Pancreas (tissue), 10 donors: ENCODE measurements around the gene ADIPOQ. TPM values are rescaled to one million over a fixed set of nuclear protein-coding genes. Genes with fewer than 3 reads are reported as not detected.

Experiments used
- ATAC-seq, 4 donors: fragments of 200-7000 bp; cut with Tn5 transposase; one replicate each; pipeline versions ENCODE4 v1.8.0 to v1.9.1; 2020; ENCODE audit warnings: mild to moderate bottlenecking in 4 of 4, moderate library complexity in 4 of 4
- DNase-seq, 6 donors: peaks; one replicate each; pipeline ENCODE4 v3.0.0-alpha.2; 2020
- FAIRE-seq: peaks from 2 replicates; lab custom pipeline; 2012; peaks lifted over from hg19 to GRCh38; lab: Jason Lieb, UNC
- H3K27ac ChIP-seq, 4 donors: fragments of 200-600 bp; sonication (generic); 1 replicate in 3 of 4; 2 replicates in 1 of 4; pipeline versions ENCODE4 v1.5.0 to v1.8.0; 2020
- H3K27me3 ChIP-seq, 4 donors: fragments of 200-600 bp; one replicate each; pipeline ENCODE4 v1.8.0; 2021
- H3K36me3 ChIP-seq, 3 donors: fragments of 200-600 bp; sonication (generic) in 1 of 3; one replicate each; pipeline versions ENCODE4 v1.5.0 to v1.8.0; 2020 to 2021
- H3K4me1 ChIP-seq, 3 donors: fragments of 200-600 bp; one replicate each; pipeline ENCODE4 v1.8.0; 2021
- H3K4me3 ChIP-seq, 4 donors: fragments of 200-600 bp; sonication (generic) in 2 of 4; one replicate each; pipeline versions ENCODE4 v1.5.0 to v1.8.0; 2020 to 2021
- H3K9me3 ChIP-seq, 4 donors: fragments of 200-600 bp; one replicate each; pipeline ENCODE4 v1.8.0; 2021
- CTCF ChIP-seq, 4 donors: fragments of 200-600 bp; sonication (generic) in 3 of 4; IDR thresholded peaks; one replicate each; pipeline versions ENCODE4 v1.5.0 to v1.8.0; 2021; ENCODE audit warnings: antibody characterized with exemption in 4 of 4
- WGBS, 2 donors: extraction: QIAGEN DNeasy Blood & Tissue Kit; methylation state at CpG; one replicate each; pipeline ENCODE4 v1.1.7; 2013; 5-methylcytosine and 5-hydroxymethylcytosine counted together
- intact Hi-C, 3 donors: fragments of 100-400 bp; cut with DNase I; formaldehyde crosslinking; loops; one replicate each; pipeline versions ENCODE4 v1.11.1 to v1.14.2; 2022
- polyA plus RNA-seq, 2 donors: library from polyadenylated mRNA; stranded (reverse); fragments of 200-250 nt; gene quantifications; one replicate each; pipeline ENCODE4 v1.2.3, GENCODE V29; 2013
- total RNA-seq, 6 donors: library from RNA; stranded (reverse); fragmentation: NEBNext Ultra II Directional in 4 of 6; extraction: Animal tissue kit (Norgen Biotek cat#: 25700) in 4 of 6; gene quantifications; one replicate each; pipeline versions ENCODE4 v1.2.1 to v1.2.4, GENCODE V29; 2021 to 2023
- donor health status: healthy with polysubstance abuse.
- donor health status: DM: no; HTN: no; CAD: no; lungs with moderate emphysema.
- donor health status: DM: no; HTN: no; CAD: no.
- donor health status: control.
- donor health status: control.
- donor health status: Bipolar disorder and iron deficiency.
- donor health status: DM: yes; HTN: yes; CAD: no.
- donor health status: DM: no; HTN: no; CAD: no.
- donor health status: DM: no; HTN: no; CAD: no.
- donor health status: DM: yes; HTN: yes; CAD: no.

ADIPOQ gene
- total and polyA plus RNA-seq, 8 donors, result 0.03 to 15.1 (median 0.72) TPM

GRCh38 chr3:186832276-186832675, 10.2 kb upstream of the ADIPOQ start:
- TF ChIP-seq CTCF (IDR thresholded peaks at IDR 0.05), result no peak
- Histone ChIP-seq H3K27ac (no peak overlapping the region), H3K4me3 (no peak overlapping the region), H3K27me3 (peaks cover 0 to 30% (median 4%) of the 10 kb centered on the region in 4 donors), H3K36me3 (no peaks in the 10 kb centered on the region), H3K4me1 (no peaks in the 10 kb centered on the region), H3K9me3 (no peaks in the 10 kb centered on the region)
- ATAC-seq (no peak), FAIRE-seq (no peak), DNase-seq (no peak)
- WGBS, 2 donors, result 70 to 82% methylated on average over 1 of the region's 1 CpG
- intact Hi-C loops, result no loop called here

- no peak for DNase-seq
- Histone ChIP-seq H3K27me3 (no peaks in the 10 kb centered on the region), H3K9me3 (no peaks in the 10 kb centered on the region), H3K27ac (no peak overlapping the region), H3K36me3 (no peaks in the 10 kb centered on the region), H3K4me3 (no peak overlapping the region), H3K4me1 (no peaks in the 10 kb centered on the region)
- no peak for FAIRE-seq
- no peak for TF ChIP-seq CTCF (IDR thresholded peaks at IDR 0.05)
- ATAC-seq, result peak in 1 of 4 donors; percentile 44
- 82 to 86% methylated on average over 17 of the region's 17 CpGs for WGBS, 2 donors
- intact Hi-C loops, result no loop called here
Measured at GRCh38 chr3:186839874-186840641, 2.5 kb upstream of the ADIPOQ start.

- DNase-seq, result no peak
Measured at GRCh38 chr3:186841620-186842019, 890 bp upstream of the ADIPOQ start.

GRCh38 chr3:186843039-186843432, 526 bp downstream of the ADIPOQ start:
- H3K36me3 ChIP-seq, result no peaks in the 10 kb centered on the region
- 69 to 77% methylated on average over 3 of the region's 3 CpGs for whole genome bisulfite sequencing, 2 donors
- no peaks in the 10 kb centered on the region for H3K4me1 ChIP-seq
- DNase-seq (no peak), FAIRE-seq (no peak), ATAC-seq (no peak)
- no peaks in the 10 kb centered on the region for H3K27me3 ChIP-seq
- no peak overlapping the region for H3K27ac ChIP-seq
- intact Hi-C loops, result no loop called here
- no peaks in the 10 kb centered on the region for H3K9me3 ChIP-seq
- no peak for TF ChIP-seq CTCF (IDR thresholded peaks at IDR 0.05)
- H3K4me3 ChIP-seq, result no peak overlapping the region

More at GRCh38 chr3:186841620-186842019, 890 bp upstream of the ADIPOQ start:
- no peaks in the 10 kb centered on the region for H3K4me1 ChIP-seq
- intact Hi-C loops, result no loop called here
- no peaks in the 10 kb centered on the region for H3K36me3 ChIP-seq
- no peaks in the 10 kb centered on the region for H3K27me3 ChIP-seq
- H3K9me3 ChIP-seq, result no peaks in the 10 kb centered on the region
- FAIRE-seq (no peak), ATAC-seq (no peak)
- no peak overlapping the region for H3K27ac ChIP-seq
- no peak for TF ChIP-seq CTCF (IDR thresholded peaks at IDR 0.05)
- WGBS, 2 donors, result 62 to 64% methylated on average over 4 of the region's 4 CpGs
- H3K4me3 ChIP-seq, result no peak overlapping the region

- ATAC-seq, result no peak
- FAIRE-seq, result no peak
- 82 to 87% methylated on average over 11 of the region's 11 CpGs for WGBS, 2 donors
Measured at GRCh38 chr3:186844908-186845307, 2.4 kb downstream of the ADIPOQ start.

More at GRCh38 chr3:186844908-186845307, 2.4 kb downstream of the ADIPOQ start:
- no peak overlapping the region for H3K27ac ChIP-seq
- H3K4me3 ChIP-seq, result no peak overlapping the region
- no peak for DNase-seq
- intact Hi-C loops, result loop anchor here in 1 of 3 donors (5.0 kb wide), 1 partner anchor 322 kb away; no protein-coding TSS in a partner anchor
- H3K4me1 ChIP-seq, result no peaks in the 10 kb centered on the region
- no peaks in the 10 kb centered on the region for H3K27me3 ChIP-seq
- H3K9me3 ChIP-seq, result no peaks in the 10 kb centered on the region
- no peaks in the 10 kb centered on the region for H3K36me3 ChIP-seq
- no peak for TF ChIP-seq CTCF (IDR thresholded peaks at IDR 0.05)
